Pulmonary artery endothelial cell (primary cell): ENCODE results near the gene APH1B. TPM values are rescaled to one million over a fixed set of nuclear protein-coding genes. Genes with fewer than 3 reads are reported as not detected.
A peak's percentile ranks its signal among the peaks of the same experiment; 100 is the strongest.
"Not testable (repeated sequence)": the region's sequence is repeated elsewhere in the genome, so short reads cannot be mapped to it uniquely, and the experiment has no call there.

Experiments
- DNase-seq: peaks from one replicate; pipeline ENCODE4 v3.0.0-alpha.2; 2011; ENCODE audit warnings: low read depth, low spot score
- total RNA-seq: library from RNA; depleted of rRNA; stranded (reverse); fragments of >200 nt; gene quantifications from 2 replicates; pipeline ENCODE4 v1.2.3, GENCODE V29; 2014

APH1B gene
- total RNA-seq, 1 donor from 2014 or later = 13.5 TPM

DNA sequence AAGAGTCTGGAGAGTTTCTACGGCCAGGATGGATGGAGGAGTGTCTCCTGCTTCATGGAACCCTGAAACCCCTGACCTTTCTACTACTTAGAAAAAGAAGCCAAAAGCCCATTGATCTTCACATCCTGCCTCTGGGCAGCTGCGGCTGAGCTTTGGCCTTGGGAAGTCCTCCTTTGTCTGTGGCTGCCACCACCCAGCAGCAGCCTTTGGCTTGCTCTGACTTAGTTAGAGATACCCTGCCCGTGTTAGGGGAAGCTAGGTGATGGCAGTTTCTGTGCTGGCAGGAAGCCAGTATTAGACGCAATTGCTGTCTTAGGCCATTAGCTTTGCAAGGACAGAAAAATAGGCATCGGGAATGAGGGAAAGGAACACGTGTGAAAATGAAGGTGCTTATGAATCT is 18.8 kb downstream of the APH1B start:
- no peak for DNase-seq

- DNase-seq = no peak
Observed at GRCh38 chr15:63299943-63300575, 22.7 kb downstream of the APH1B start.

GRCh38 chr15:63301088-63301487 is 23.7 kb downstream of the APH1B start:
- DNase-seq = no peak

DNA sequence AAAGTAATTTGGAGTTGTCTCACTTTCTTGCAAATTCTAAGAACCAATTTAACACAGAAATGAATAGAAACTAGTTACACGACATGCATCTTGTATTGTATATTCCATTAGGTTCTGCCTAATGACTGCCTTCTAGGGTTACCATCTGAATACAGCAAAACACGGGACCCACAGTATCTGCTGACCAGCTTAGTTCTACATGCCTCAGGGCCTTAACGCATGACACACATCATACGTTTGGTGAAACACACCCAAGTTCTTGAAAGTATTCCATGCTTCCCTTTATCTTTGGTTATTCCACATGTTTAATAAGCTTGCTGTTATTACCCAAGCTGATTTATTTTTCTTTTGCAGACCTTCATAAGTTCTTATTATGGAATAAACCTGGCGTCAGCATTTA is 27.9 kb downstream of the APH1B start:
- no peak for DNase-seq

DNA sequence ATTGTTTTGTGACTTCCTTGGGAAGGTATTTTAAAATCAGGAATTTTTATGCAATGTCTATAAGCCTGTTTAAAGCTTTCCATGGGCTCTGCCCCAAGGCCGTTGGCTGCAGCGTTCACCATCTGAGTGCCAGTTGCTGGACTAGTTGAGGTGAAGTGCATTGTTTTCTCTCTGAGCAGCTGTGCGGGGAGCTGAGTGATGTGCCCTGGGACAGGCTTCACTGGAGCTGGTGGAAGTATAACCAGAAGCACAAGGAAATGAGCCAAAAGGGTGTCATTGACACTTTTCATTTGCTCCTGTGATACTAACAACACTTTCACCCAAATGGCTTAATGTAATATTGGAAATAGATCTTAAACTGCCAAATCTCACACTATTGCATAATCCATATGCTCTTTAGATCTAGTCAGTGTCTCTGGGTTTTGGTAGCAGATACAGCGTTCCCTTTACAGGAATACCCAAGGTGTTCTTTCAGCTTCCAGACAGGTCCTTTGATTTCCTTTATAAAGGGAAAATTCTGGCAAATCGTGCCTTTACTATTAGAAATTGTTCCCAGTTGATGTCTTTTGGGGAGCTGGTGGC is 29.2 kb downstream of the APH1B start:
- DNase-seq = no peak

DNA sequence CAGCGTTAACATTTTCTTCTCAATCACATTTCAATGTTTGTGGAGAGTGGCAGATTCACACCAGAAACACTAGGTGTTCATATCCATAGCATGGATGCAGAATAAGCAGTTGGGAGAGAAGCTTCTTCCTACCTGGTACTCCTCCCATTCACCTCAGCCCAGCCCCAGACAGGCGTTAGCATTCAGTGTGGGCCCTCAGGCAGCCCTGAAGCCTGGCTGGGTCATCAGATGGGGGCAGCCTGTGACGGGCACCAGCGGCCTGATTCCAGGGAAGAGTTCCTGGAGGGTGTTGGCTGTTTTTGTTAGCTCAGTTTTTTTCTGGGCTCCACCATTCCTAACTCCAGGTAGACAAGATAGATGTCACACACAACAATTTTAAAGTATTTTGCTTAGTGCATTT is 31.1 kb downstream of the APH1B start:
- no peak for DNase-seq

DNA sequence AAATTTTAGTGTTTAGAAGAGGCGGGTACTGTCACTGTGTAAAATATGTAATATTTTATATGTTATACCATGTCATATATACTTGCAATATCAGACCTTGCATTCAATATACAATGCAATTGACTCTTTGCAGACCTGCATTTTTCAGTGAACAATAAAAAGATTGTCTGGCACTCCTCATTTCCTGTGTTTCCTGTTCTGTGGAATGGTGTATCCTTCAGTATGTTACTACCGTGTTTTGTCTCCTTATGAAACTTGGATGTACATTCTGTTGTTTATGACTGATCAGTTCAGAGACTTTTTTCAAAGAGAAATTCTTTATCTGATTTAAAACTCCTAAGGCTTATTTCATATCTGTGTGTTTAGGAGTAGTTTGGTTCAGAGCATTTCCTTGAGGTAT is 31.5 kb downstream of the APH1B start:
- peak; percentile 35 for DNase-seq

DNA sequence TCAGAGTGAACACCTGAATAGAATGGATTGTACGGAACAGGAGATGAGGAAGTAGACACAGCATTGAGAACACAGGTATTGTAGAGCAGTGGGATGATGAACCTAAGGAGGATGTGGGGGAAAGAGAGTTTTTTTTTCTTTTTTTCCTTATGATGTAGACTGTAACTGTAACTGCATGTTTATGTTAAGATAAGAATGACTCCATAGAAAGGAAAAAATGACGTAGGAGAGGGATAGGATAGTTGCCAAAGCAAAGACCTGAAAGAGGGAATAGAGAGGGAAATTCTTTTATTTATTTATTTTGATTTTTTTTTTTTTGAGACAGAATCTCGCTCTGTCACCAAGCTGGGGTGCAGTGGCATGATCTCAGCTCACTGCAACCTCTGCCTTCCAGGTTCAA is 33.2 kb downstream of the APH1B start:
- no peak for DNase-seq

DNA sequence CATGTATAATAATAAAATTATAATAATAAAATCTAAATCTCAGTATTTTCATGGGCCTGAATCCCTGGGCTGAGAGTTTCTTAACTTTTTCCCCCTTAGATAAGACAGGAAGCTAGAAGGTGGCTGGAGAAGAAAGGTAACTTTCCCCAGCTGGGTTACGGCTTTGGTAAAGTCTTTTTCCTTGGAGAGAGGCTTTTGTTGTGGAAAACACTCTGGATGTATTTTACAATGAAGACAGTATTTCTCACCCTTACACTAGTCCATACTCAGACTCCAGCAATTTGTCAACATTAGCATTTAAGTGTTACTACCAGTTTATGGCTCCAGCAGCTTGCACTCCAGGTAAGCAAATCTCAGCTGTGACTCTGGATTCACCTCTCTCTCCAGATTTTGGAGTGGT is 34.9 kb downstream of the APH1B start:
- DNase-seq = no peak

DNA sequence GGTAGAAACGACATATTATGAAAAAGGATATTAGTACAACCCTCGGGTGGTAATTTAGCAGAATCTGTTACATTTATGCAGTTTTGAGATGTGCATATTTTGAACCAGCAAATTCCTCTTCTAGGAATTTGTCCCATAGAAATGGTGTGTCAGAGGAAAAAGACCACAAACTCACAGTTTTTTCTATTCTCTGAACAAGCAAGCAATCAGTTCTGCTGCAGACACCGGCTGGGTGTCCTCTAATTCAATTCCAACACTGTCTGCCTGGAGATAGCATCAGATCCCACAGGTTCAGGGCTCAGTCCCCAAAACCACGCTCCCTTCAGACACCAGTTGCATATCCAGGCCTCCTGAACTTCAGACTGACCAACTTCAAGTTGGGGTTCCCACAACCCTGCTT is 36.4 kb downstream of the APH1B start:
- no peak for DNase-seq

DNA sequence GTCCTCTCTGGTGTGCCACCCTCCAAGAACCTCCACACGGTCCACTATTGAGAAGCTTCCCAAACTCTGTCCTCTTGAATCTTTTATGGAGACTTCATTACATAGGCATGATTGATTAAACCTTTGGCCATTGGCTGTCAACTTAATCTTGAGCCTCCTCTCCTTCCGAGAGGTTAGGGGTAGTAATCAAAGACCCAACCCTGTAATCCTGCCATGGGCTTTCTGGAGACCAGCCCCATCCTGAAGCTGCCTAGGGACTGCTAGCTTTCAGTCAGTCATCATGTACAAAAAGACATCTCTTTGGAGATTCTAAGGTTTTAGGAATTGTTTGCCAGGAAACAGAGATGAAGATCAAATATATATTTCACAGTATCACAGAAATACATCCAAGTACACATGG is 37.0 kb downstream of the APH1B start:
- no peak for DNase-seq

- DNase-seq = no peak
Observed at GRCh38 chr15:63318344-63318743, 40.9 kb downstream of the APH1B start.

- DNase-seq = no peak
Observed at GRCh38 chr15:63319065-63319464, 41.7 kb downstream of the APH1B start.

DNA sequence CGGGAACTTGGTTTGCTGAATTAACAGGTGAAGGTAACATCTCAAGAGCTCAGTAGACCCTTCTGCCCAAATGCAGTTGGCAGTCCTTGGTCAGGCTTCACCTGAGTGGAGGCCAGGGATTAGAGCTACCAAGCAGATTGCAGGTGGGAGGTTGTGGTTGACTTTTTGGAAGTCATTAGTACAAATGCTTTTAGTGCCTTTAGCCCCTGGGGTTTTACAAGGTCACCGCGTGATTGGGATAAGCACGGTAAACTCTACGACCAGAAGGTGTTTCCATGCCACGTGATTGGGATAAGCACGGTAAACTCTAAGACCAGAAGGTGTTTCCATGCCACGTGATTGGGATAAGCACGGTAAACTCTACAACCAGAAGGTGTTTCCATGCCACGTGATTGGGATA is 43.0 kb downstream of the APH1B start:
- DNase-seq = not testable (repeated sequence)

GRCh38 chr15:63320981-63321380 is 43.6 kb downstream of the APH1B start:
- not testable (repeated sequence) for DNase-seq

GRCh38 chr15:63321462-63321861 is 44.1 kb downstream of the APH1B start:
- DNase-seq = no peak

DNA sequence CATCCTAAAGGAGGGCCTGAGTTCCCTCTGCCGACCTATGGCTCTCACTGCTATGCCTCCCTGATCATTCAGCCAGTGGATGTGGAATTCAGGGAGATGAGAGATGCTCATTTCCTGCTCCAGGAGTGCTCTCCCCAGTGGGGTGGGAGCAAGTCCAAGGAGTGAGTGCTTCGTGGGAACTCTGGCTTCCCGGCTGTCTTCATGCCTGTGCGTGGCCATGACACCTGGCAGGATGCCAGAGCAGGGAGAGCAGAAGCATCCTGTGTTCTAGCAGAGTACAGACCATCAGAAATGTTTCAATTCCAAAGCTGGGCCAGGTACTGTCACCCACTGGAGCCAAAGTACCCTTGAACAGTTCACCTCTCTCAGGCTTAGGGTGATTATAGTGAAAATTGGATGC is 45.1 kb downstream of the APH1B start:
- no peak for DNase-seq

DNA sequence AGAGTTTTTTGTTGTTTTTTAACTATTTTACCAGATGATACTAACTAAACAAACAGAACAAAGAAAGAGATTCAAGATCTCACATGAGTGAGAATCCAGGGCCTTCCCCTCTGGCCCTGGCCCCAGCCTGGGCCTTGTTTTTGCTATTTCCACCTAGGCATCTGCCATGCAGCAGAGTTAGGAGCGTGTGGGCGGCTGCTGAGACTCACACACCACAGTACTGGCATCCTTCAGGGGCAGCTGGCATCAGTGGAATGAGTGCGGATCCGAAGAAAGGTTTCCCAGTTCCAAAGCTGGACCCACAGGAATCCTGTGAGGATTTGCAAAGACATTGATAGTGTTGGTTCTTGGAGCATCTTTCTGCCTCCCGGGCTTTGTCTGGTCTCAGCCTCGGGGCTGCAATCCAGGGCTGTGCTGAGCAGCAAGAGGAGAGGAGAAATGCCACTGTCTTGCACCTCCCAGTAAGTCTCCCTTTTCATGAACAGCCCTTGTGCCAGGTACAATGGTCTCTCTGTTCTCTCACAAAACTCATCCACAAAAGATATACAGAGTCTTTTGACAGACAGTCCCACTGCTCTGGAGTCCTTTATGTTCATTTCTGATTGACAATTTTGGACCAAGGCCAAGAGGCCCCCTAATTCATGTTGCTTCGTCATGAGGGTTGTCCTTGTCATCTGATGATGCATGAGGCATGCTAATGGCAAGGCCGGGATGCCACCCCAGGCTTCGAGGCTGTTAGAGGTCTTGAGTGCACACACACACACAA is 46.6 kb downstream of the APH1B start:
- no peak for DNase-seq

DNA sequence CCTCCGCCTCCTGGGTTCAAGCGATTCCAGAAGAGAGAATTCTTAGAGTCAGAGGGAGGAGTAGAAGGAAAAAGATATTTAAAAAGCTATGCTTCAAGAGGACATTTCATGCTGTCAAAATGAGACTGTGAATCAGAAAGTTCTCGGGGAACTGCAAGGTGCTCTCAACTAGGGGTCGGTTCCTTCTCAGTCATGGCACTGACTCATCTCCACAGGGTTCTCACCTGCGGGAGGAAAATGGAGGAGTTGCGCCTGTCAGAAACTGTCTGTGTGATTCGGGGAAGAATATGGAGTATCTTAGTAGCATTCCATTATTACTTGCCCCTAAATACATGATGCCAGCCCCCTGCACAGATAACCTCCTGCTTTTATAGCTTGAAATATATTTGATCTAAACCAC is 47.4 kb downstream of the APH1B start:
- DNase-seq = no peak

DNA sequence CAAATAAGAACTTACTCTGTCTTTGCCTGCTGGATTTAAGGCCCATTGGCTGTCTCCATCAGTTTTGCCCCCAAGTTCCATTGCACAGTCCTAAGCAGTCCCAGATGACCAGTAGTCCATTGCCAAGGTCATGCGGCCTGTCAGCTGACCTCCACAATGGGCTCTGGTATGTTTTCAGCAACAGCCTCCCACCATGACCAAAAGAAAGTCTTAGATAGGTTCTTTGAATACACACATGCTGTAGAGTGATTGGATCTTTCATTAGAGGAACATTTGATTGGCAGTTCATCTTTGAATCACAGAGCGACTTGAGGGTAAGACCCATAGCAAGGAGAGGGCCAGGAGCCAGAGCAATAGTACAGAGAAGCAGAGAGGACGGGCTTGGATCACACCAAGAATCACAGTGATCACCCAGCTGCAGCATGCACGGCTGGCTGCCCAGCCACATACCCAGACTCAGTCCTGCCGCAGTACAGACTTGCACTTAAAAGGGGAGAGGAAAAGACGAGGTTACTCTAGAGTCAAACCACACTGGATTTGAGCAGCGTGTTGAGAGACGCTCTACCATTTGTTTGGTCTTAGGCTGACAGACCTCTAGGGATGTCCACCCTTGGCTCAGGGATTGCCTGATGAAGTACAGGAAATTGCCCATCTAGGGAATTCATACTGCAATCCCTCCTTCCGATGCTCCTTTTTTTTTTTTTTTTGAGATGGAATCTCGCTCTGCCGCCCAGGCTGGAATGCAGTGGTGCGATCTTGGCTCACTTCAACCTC is 50.4 kb downstream of the APH1B start:
- DNase-seq = no peak

DNA sequence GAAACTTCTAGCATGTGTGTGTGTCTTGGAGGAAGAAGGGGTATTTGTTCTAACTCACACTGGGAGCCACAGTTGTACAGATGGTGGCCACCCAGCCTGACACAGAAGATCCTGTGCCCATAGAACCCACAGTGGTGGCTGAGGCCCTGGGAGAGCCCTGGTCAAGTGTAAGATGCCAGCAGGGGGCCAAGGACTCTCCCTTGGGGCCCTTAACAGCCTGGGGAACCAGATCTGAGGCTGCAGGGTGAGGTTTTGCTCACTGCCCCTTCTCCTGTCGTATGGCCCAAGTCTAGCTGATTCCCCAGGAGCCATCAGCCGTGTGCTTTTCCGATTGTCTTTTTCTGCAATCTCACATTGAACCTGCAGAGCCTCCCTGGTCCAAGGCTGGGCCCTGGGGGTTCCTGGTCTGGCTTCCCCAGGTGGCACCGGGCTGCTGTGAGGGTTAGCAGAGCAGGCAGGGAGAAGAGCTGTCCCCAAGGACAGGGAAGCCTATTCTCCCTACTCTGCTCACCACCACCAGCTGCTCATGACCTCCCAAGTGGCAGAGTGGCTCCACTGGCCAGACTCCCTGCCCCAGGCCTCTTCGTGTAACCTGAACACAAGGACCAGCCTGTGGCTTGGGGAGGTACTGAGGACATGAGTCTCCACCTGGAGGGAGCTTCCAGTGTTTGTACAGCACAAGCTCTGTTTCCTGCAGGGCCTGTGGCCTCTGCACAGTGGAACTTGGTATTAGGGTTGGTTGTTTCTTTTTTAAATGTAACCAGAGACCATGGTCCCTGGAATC is 52.4 kb downstream of the APH1B start:
- DNase-seq = no peak
